GM18873 (cell line): ENCODE measurements around the gene ANKDD1A.

ENCODE experiments used
- ATAC-seq: cut with Tn5 transposase; IDR thresholded peaks from one replicate; pipeline ENCODE4 v1.9.1; 2021; ENCODE audit warnings: mild to moderate bottlenecking, moderate library complexity, moderate number of reproducible peaks; ENCODE audit not compliant: unreplicated experiment, low FRiP score

ANKDD1A gene

GRCh38 chr15:64911311-64912186 is at the start of gene ANKDD1A:
Gene ANKDD1A (plus strand): TSS chr15:64911902. CDS start chr15:64911931, 29 bp downstream.
- no peak for ATAC-seq

GRCh38 chr15:64861960-64862359 is 49.7 kb upstream of the ANKDD1A start:
- ATAC-seq: no peak

- ATAC-seq: no peak
These were observed 49.3 kb upstream of the ANKDD1A start for GRCh38 chr15:64862408-64862807.

- no peak for ATAC-seq
These were observed 47.6 kb upstream of the ANKDD1A start for GRCh38 chr15:64864068-64864467.

- no peak for ATAC-seq
These were observed 46.3 kb upstream of the ANKDD1A start for GRCh38 chr15:64865126-64865997.

- ATAC-seq: no peak
These were observed 45.6 kb upstream of the ANKDD1A start for GRCh38 chr15:64865998-64866520.

GRCh38 chr15:64869501-64869900 is 42.2 kb upstream of the ANKDD1A start:
- no peak for ATAC-seq

GRCh38 chr15:64870353-64870752 is 41.3 kb upstream of the ANKDD1A start:
- no peak for ATAC-seq

- no peak for ATAC-seq
These were observed 36.0 kb upstream of the ANKDD1A start for GRCh38 chr15:64875641-64876223.

GRCh38 chr15:64877435-64877834 is 34.3 kb upstream of the ANKDD1A start:
- no peak for ATAC-seq

GRCh38 chr15:64878705-64879104 is 33.0 kb upstream of the ANKDD1A start:
- ATAC-seq: no peak

GRCh38 chr15:64883100-64883581 is 28.6 kb upstream of the ANKDD1A start:
- ATAC-seq: no peak

- ATAC-seq: peak; percentile 48
These were observed 27.6 kb upstream of the ANKDD1A start for GRCh38 chr15:64883997-64884511.

- ATAC-seq: no peak
These were observed 27.0 kb upstream of the ANKDD1A start for GRCh38 chr15:64884679-64885078.

GRCh38 chr15:64888336-64888735 is 23.4 kb upstream of the ANKDD1A start:
- no peak for ATAC-seq

GRCh38 chr15:64891561-64891960 is 20.1 kb upstream of the ANKDD1A start:
- ATAC-seq: no peak

GRCh38 chr15:64892847-64893403 is 18.8 kb upstream of the ANKDD1A start:
- no peak for ATAC-seq

- peak; percentile 55 for ATAC-seq
These were observed 18.0 kb upstream of the ANKDD1A start for GRCh38 chr15:64893481-64894394.
